Measurements from ENCODE around the gene SYNE4. TPM values are rescaled to one million over a fixed set of nuclear protein-coding genes. Genes with fewer than 3 reads are reported as not detected.
"Not testable (repeated sequence)": the region's sequence is repeated elsewhere in the genome, so short reads cannot be mapped to it uniquely, and the experiment has no call there.

SYNE4 gene
- polyA plus RNA-seq, 1 experiment: 0.07 TPM

GRCh38 chr19:35986664-35987570, 21.7 kb downstream of the SYNE4 start:
- Histone ChIP-seq H3K27me3 (ENCODE audit: control insufficient read depth, insufficient read depth, low read length) (peaks cover 20% of the 10 kb centered on the region), H3K27ac (ENCODE audit: low read depth, low read length) (no peak overlapping the region), H3K4me3 (ENCODE audit: low read depth, low read length) (peak overlapping the region; percentile 36), H3K9me3 (ENCODE audit: control insufficient read depth, insufficient read depth, low read length) (peaks cover 3% of the 10 kb centered on the region; the same call in 1 of the 2 replicates)
- TF ChIP-seq CTCF (IDR thresholded peaks at IDR 0.05; ENCODE audit: low read depth, low read length): no peak
- ChIA-PET CTCF (no interaction called here), POLR2A (no interaction called here)
- DNase-seq (ENCODE audit: low read depth, low spot score): no peak

GRCh38 chr19:35986111-35986510, 22.5 kb downstream of the SYNE4 start:
- H3K4me3 ChIP-seq (ENCODE audit: low read depth, low read length): no peak overlapping the region
- ChIA-PET CTCF (no interaction called here), POLR2A (no interaction called here)
- peaks cover 19% of the 10 kb centered on the region for H3K27me3 ChIP-seq (ENCODE audit: control insufficient read depth, insufficient read depth, low read length)
- TF ChIP-seq CTCF (IDR thresholded peaks at IDR 0.05; ENCODE audit: low read depth, low read length): no peak
- H3K27ac ChIP-seq (ENCODE audit: low read depth, low read length): no peak overlapping the region
- DNase-seq (ENCODE audit: low read depth, low spot score): no peak
- peaks cover 3% of the 10 kb centered on the region; the same call in 1 of the 2 replicates for H3K9me3 ChIP-seq (ENCODE audit: control insufficient read depth, insufficient read depth, low read length)

- DNase-seq (ENCODE audit: low read depth, low spot score): no peak
- Histone ChIP-seq H3K27me3 (ENCODE audit: control insufficient read depth, insufficient read depth, low read length) (peaks cover 14% of the 10 kb centered on the region), H3K4me3 (ENCODE audit: low read depth, low read length) (no peak overlapping the region), H3K27ac (ENCODE audit: low read depth, low read length) (no peak overlapping the region), H3K9me3 (ENCODE audit: control insufficient read depth, insufficient read depth, low read length) (no peaks in the 10 kb centered on the region; the same call in 1 of the 2 replicates)
- TF ChIP-seq CTCF (IDR thresholded peaks at IDR 0.05; ENCODE audit: low read depth, low read length): no peak
- ChIA-PET POLR2A (no interaction called here), CTCF (no interaction called here)
These were observed 25.4 kb downstream of the SYNE4 start for GRCh38 chr19:35983177-35983576.

GRCh38 chr19:35980997-35981396, 27.6 kb downstream of the SYNE4 start:
- H3K27me3 ChIP-seq (ENCODE audit: control insufficient read depth, insufficient read depth, low read length); H3K27ac ChIP-seq (ENCODE audit: low read depth, low read length); H3K9me3 ChIP-seq (ENCODE audit: control insufficient read depth, insufficient read depth, low read length); CTCF ChIA-PET; H3K4me3 ChIP-seq (ENCODE audit: low read depth, low read length); POLR2A ChIA-PET; DNase-seq (ENCODE audit: low read depth, low spot score): not testable (repeated sequence)

GRCh38 chr19:35978832-35979365, 29.7 kb downstream of the SYNE4 start:
- POLR2A ChIA-PET: no interaction called here
- CTCF ChIA-PET: no interaction called here
- no peak for TF ChIP-seq CTCF (IDR thresholded peaks at IDR 0.05; ENCODE audit: low read depth, low read length)

More at GRCh38 chr19:35978832-35979365, 29.7 kb downstream of the SYNE4 start:
- DNase-seq (ENCODE audit: low read depth, low spot score): no peak
- H3K27me3 ChIP-seq (ENCODE audit: control insufficient read depth, insufficient read depth, low read length): peaks cover 8% of the 10 kb centered on the region
- no peaks in the 10 kb centered on the region; the same call in 1 of the 2 replicates for H3K9me3 ChIP-seq (ENCODE audit: control insufficient read depth, insufficient read depth, low read length)
- H3K4me3 ChIP-seq (ENCODE audit: low read depth, low read length): no peak overlapping the region
- no peak overlapping the region for H3K27ac ChIP-seq (ENCODE audit: low read depth, low read length)

Data from AG04450 (cell line).